Thyroid gland (tissue), 4 donors: ENCODE results near the gene POLE4. TPM values are rescaled to one million over a fixed set of nuclear protein-coding genes. Genes with fewer than 3 reads are reported as not detected.

Experiments
- DNase-seq, 2 donors: peaks; one replicate each; pipeline ENCODE4 v3.0.0-alpha.2; 2019
- H3K27ac ChIP-seq, 3 donors: fragments of 200-600 bp; sonication (generic); 1 replicate in 2 of 3; 2 replicates in 1 of 3; pipeline ENCODE4 v1.5.1; 2016 to 2019; ENCODE audit warnings: mild to moderate bottlenecking in 1 of 3, moderate library complexity in 1 of 3
- H3K27me3 ChIP-seq: fragments of 200-600 bp; sonication (generic); one replicate; pipeline ENCODE4 v1.5.1; 2019
- H3K36me3 ChIP-seq, 2 donors: fragments of 200-600 bp; sonication (generic); one replicate each; pipeline ENCODE4 v1.5.1; 2016 to 2019
- H3K4me1 ChIP-seq, 2 donors: fragments of 200-600 bp; sonication (generic); one replicate each; pipeline ENCODE4 v1.5.1; 2017 to 2019
- H3K4me3 ChIP-seq, 3 donors: fragments of 200-600 bp; sonication (generic); replicated peaks in 1 of 3; 1 replicate in 2 of 3; 2 replicates in 1 of 3; pipeline ENCODE4 v1.5.1; 2016; ENCODE audit warnings: mild to moderate bottlenecking in 1 of 3
- H3K9me3 ChIP-seq: fragments of 200-600 bp; sonication (generic); one replicate; pipeline ENCODE4 v1.5.1; 2017
- CTCF ChIP-seq, 6 experiments: fragments of 200-600 bp in 3 of 6; fragments of 450-650 bp in 3 of 6; sonication (generic) in 3 of 6; IDR thresholded peaks; one replicate each; pipeline ENCODE4 v1.5.1; 2016 to 2019; ENCODE audit warnings: antibody characterized with exemption in 6 of 6, mild to moderate bottlenecking in 2 of 6, inconsistent platforms in 1 of 6, moderate library complexity in 1 of 6
- POLR2A ChIP-seq, 2 donors: fragments of 450-650 bp; IDR thresholded peaks; one replicate each; pipeline ENCODE4 v1.6.1; 2017; ENCODE audit warnings: antibody characterized with exemption in 2 of 2, mild to moderate bottlenecking in 2 of 2, moderate library complexity in 1 of 2
- WGBS, 2 donors: methylation state at CpG; one replicate each; pipeline ENCODE4 v1.1.5; 2017; 5-methylcytosine and 5-hydroxymethylcytosine counted together
- intact Hi-C: fragments of 100-400 bp; cut with DNase I; formaldehyde crosslinking; loops from one replicate; pipeline ENCODE4 v1.15.1; 2023
- total RNA-seq, 4 donors: library from RNA; depleted of rRNA; stranded (reverse); fragments of >200 nt; gene quantifications; one replicate each; pipeline ENCODE4 v1.2.3, GENCODE V29; 2016

Gene POLE4
- total RNA-seq, 4 donors from 2014 or later: 18.1 to 37.6 (median 26.6) TPM

DNA sequence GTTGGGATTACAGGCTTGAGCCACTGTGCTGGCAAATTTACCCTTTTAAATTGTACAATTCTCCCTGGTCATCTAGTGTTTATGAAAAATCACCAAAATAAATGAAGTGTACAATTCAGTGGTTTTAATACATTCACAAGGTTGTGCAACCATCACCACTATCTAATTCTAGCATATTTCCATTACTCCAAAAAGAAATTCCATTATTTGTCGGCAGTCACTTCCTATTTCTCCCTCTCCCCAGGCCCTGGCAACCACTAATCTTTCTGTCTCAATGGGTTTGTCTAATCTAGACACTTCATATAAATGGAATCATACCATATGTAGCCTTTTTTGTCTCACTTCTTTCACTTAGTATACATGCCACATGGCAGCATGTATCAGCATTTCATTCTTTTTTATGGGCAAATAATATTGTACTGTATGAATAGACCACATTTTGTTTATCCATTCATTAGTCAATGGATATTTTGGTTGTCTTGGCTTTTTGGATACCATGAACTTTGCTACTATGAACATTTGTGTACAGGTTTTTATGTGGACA is 12.6 kb upstream of the POLE4 start:
- Histone ChIP-seq H3K9me3 (no peaks in the 10 kb centered on the region), H3K27ac (no peak overlapping the region), H3K4me3 (no peak overlapping the region), H3K27me3 (no peaks in the 10 kb centered on the region), H3K4me1 (no peaks in the 10 kb centered on the region), H3K36me3 (no peaks in the 10 kb centered on the region)
- intact Hi-C loops: no loop called here
- DNase-seq: no peak
- WGBS, 2 donors: 54 to 86% methylated on average over 1 of the region's 1 CpG
- no peak for TF ChIP-seq POLR2A (IDR thresholded peaks at IDR 0.05)
- no peak for TF ChIP-seq CTCF (IDR thresholded peaks at IDR 0.05)

GRCh38 chr2:74947703-74948102 is 10.7 kb upstream of the POLE4 start:
- DNase-seq: no peak
- WGBS, 2 donors: 90% methylated on average over 4 of the region's 4 CpGs
- H3K27me3 ChIP-seq: no peaks in the 10 kb centered on the region
- no peaks in the 10 kb centered on the region for H3K4me1 ChIP-seq
- no peak overlapping the region for H3K4me3 ChIP-seq
- H3K36me3 ChIP-seq: no peaks in the 10 kb centered on the region
- H3K9me3 ChIP-seq: no peaks in the 10 kb centered on the region
- no peak overlapping the region for H3K27ac ChIP-seq
- intact Hi-C loops: no loop called here
- no peak for TF ChIP-seq CTCF (IDR thresholded peaks at IDR 0.05)
- TF ChIP-seq POLR2A (IDR thresholded peaks at IDR 0.05): no peak

- H3K9me3 ChIP-seq: no peaks in the 10 kb centered on the region
- no peak overlapping the region for H3K4me3 ChIP-seq
- no peaks in the 10 kb centered on the region for H3K27me3 ChIP-seq
- intact Hi-C loops: no loop called here
- H3K36me3 ChIP-seq: no peaks in the 10 kb centered on the region
- WGBS, 2 donors: 61 to 70% methylated on average over 4 of the region's 4 CpGs
- H3K4me1 ChIP-seq: no peaks in the 10 kb centered on the region
- no peak for TF ChIP-seq POLR2A (IDR thresholded peaks at IDR 0.05)
- no peak for DNase-seq
- no peak overlapping the region for H3K27ac ChIP-seq
Measured at GRCh38 chr2:74948779-74949178, 9.7 kb upstream of the POLE4 start.

DNA sequence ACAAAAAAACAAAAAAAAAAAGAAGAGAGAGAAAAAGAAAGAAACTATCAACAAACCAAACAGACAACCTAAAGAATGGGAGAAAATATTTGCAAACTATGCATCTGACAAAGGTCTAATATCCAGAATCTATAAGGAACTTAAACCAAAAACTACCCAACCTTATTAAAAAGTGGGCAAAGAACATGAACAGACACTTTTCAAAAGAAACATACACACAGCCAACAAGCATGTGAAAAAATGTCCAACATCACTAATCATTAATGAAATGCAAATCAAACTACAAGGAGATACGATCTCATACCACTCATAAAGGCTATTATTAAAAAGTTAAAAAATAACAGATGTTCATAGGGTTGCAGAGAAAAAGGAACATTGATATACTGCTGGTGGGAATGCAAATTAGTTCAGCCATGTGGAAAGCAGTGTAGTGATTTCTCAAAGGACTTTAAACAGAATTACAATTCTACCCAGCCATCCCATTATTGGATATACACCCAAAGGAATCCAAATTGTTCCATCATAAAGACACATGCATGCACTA is 7.2 kb upstream of the POLE4 start:
- Histone ChIP-seq H3K27ac (no peak overlapping the region), H3K4me1 (no peaks in the 10 kb centered on the region), H3K9me3 (no peaks in the 10 kb centered on the region), H3K4me3 (no peak overlapping the region), H3K36me3 (no peaks in the 10 kb centered on the region), H3K27me3 (no peaks in the 10 kb centered on the region)
- 77 to 85% methylated on average over 1 of the region's 1 CpG for WGBS, 2 donors
- no peak for DNase-seq
- intact Hi-C loops: no loop called here
- no peak for TF ChIP-seq POLR2A (IDR thresholded peaks at IDR 0.05)
- TF ChIP-seq CTCF (IDR thresholded peaks at IDR 0.05): no peak

DNA sequence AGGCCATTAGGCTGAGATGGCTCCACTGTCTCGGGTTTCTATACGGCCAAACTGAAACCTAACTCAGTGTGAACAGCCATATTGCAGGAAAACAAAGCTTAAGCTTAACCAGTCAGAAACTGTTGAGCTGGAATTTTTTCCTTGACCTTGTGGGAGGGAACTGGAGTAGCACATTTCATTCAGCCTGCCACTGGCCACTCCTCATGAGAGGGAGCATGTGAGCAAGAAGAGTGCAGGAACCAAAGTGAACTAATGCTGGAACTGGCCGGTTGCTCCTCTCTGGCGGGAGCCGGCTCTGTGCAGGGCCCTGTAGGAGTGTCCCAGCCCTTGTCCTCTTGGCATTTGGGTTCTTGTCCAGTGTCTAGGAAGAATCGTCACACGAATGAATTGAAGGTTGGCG is 5.9 kb upstream of the POLE4 start:
- H3K4me3 ChIP-seq: no peak overlapping the region
- 95 to 96% methylated on average over 8 of the region's 8 CpGs for WGBS, 2 donors
- no peak for DNase-seq
- TF ChIP-seq CTCF (IDR thresholded peaks at IDR 0.05) (no peak), POLR2A (IDR thresholded peaks at IDR 0.05) (no peak)
- intact Hi-C loops: no loop called here
- no peaks in the 10 kb centered on the region for H3K27me3 ChIP-seq
- H3K36me3 ChIP-seq: no peaks in the 10 kb centered on the region
- no peaks in the 10 kb centered on the region for H3K4me1 ChIP-seq
- H3K27ac ChIP-seq: no peak overlapping the region
- no peaks in the 10 kb centered on the region for H3K9me3 ChIP-seq
